Keratinocyte (primary cell): ENCODE results near the gene SYF2. TPM values are rescaled to one million over a fixed set of nuclear protein-coding genes. Genes with fewer than 3 reads are reported as not detected.
A peak's percentile ranks its signal among the peaks of the same experiment; 100 is the strongest.
"Not testable (repeated sequence)": the region's sequence is repeated elsewhere in the genome, so short reads cannot be mapped to it uniquely, and the experiment has no call there.

Experiments
- DNase-seq: peaks from one replicate; pipeline ENCODE4 v3.0.0-alpha.2; 2011; ENCODE audit warnings: low read depth, missing footprints, low spot score
- FAIRE-seq: peaks from 2 replicates; lab custom pipeline; 2011; peaks lifted over from hg19 to GRCh38; lab: Jason Lieb, UNC
- H2AFZ ChIP-seq: 2 replicates; pipeline ENCODE4 v1.6.0; 2012; ENCODE audit warnings: low read length, control low read depth, inconsistent platforms; ENCODE audit not compliant: control insufficient read depth
- H3K27ac ChIP-seq: 2 replicates; pipeline ENCODE4 v1.5.1; 2011; ENCODE audit warnings: low read length; ENCODE audit not compliant: control insufficient read depth, insufficient read depth
- H3K27me3 ChIP-seq: 3 replicates; pipeline ENCODE4 v1.6.0; 2011; ENCODE audit warnings: low read length; ENCODE audit not compliant: control insufficient read depth, insufficient read depth; ENCODE audit errors: extremely low read depth
- H3K36me3 ChIP-seq, 2 experiments: 2 replicates in 1 of 2; 3 replicates in 1 of 2; pipeline ENCODE4 v1.5.1; 2011; ENCODE audit warnings: low read length in 2 of 2, mild to moderate bottlenecking in 1 of 2; ENCODE audit not compliant: control insufficient read depth in 2 of 2, insufficient read depth in 2 of 2; ENCODE audit errors: extremely low read depth in 1 of 2
- H3K4me1 ChIP-seq: 3 replicates; pipeline ENCODE4 v1.5.1; 2011; ENCODE audit warnings: low read length; ENCODE audit not compliant: control insufficient read depth, insufficient read depth; ENCODE audit errors: extremely low read depth
- H3K4me2 ChIP-seq: 3 replicates; pipeline ENCODE4 v1.6.0; 2011; ENCODE audit warnings: low read depth, low read length; ENCODE audit not compliant: control insufficient read depth, insufficient read depth; ENCODE audit errors: extremely low read depth
- H3K4me3 ChIP-seq, 3 experiments: fragments of 200-600 bp in 1 of 3; sonication (generic) in 1 of 3; 2 replicates in 2 of 3; 3 replicates in 1 of 3; pipeline ENCODE4 v1.5.1; 2011 to 2016; ENCODE audit warnings: low read length in 3 of 3, mild to moderate bottlenecking in 3 of 3, control low read depth in 2 of 3, inconsistent platforms in 1 of 3, low read depth in 1 of 3, mixed read lengths in 1 of 3, mixed run types in 1 of 3, moderate library complexity in 1 of 3; ENCODE audit not compliant: control insufficient read depth in 2 of 3, insufficient read depth in 2 of 3; ENCODE audit errors: extremely low read depth in 1 of 3
- H3K79me2 ChIP-seq: 2 replicates; pipeline ENCODE4 v1.6.0; 2012; ENCODE audit warnings: low read length; ENCODE audit not compliant: control insufficient read depth, insufficient read depth
- H3K9ac ChIP-seq: 3 replicates; pipeline ENCODE4 v1.6.0; 2011; ENCODE audit warnings: low read length; ENCODE audit not compliant: control insufficient read depth, insufficient read depth; ENCODE audit errors: extremely low read depth
- H3K9me1 ChIP-seq: 3 replicates; pipeline ENCODE4 v1.6.0; 2011; ENCODE audit warnings: low read length; ENCODE audit not compliant: control insufficient read depth, insufficient read depth; ENCODE audit errors: extremely low read depth
- H3K9me3 ChIP-seq: 2 replicates; pipeline ENCODE4 v1.5.1; 2012; ENCODE audit warnings: low read depth, low read length; ENCODE audit not compliant: control insufficient read depth
- H4K20me1 ChIP-seq: 3 replicates; pipeline ENCODE4 v1.6.0; 2011; ENCODE audit warnings: low read length; ENCODE audit not compliant: control insufficient read depth, insufficient read depth; ENCODE audit errors: extremely low read depth
- CTCF ChIP-seq, 3 experiments: IDR thresholded peaks in 1 of 3; conservative IDR thresholded peaks in 1 of 3; optimal IDR thresholded peaks in 1 of 3; 2 replicates in 2 of 3; 3 replicates in 1 of 3; pipeline versions ENCODE3 to v1.5.1; 2011; ENCODE audit warnings: low read length in 3 of 3, mild to moderate bottlenecking in 3 of 3, moderate library complexity in 2 of 3, control low read depth in 1 of 3, inconsistent platforms in 1 of 3; ENCODE audit not compliant: insufficient read depth in 2 of 3; ENCODE audit errors: extremely low read depth in 1 of 3
- EZH2 ChIP-seq: IDR thresholded peaks from one replicate; pipeline ENCODE4 v1.6.1; 2012; ENCODE audit warnings: inconsistent platforms, mild to moderate bottlenecking, low read length, moderate library complexity
- dilution Hi-C: fragments of 300-500 bp; cut with MboI; formaldehyde crosslinking; loops from one replicate; pipeline ENCODE4 v1.7.0; 2020; ENCODE audit warnings: low sequenced_read_pairs; ENCODE audit not compliant: extremely low pct_ligation_motif_present
- polyA minus RNA-seq, 3 experiments: library from RNA; depleted of rRNA, polyadenylated mRNA; stranded (reverse); fragments of >200 nt; gene quantifications; 1 replicate in 1 of 3; 2 replicates in 1 of 3; 3 replicates in 1 of 3; pipeline ENCODE4 v1.2.3, GENCODE V29; 2011
- polyA plus RNA-seq, 5 experiments: library from polyadenylated mRNA; depleted of rRNA in 3 of 5; stranded (reverse) in 3 of 5; stranded (forward) in 1 of 5; unstranded in 1 of 5; fragments of >200 nt; gene quantifications; 1 replicate in 1 of 5; 2 replicates in 3 of 5; 3 replicates in 1 of 5; pipeline versions ENCODE4 v1.2.1 to v1.2.3, GENCODE V29; 2011 to 2012; ENCODE audit warnings: missing spikeins in 2 of 5, low read depth in 1 of 5, low replicate concordance in 1 of 5

Gene SYF2
- polyA plus RNA-seq (19.3 to 31.8 TPM (median 20.6 TPM) in 3 replicates), polyA minus RNA-seq (1.6 to 5.3 TPM in 2 of 3 replicates, not detected in the other)
- 176 TPM for polyA plus RNA-seq (2011; ENCODE audit: low read depth)
- 19.3 and 36.1 TPM in 2 replicates for polyA plus RNA-seq (2011; cell fraction: cytosol; rRNA removed)
- 14.8 and 23.5 TPM in 2 replicates for polyA plus RNA-seq (2011; cell fraction: nucleus; rRNA removed)
- polyA plus RNA-seq (2012; ENCODE audit: low replicate concordance), result 27.8 and 63.5 TPM in 2 replicates
- 9.0 TPM for polyA minus RNA-seq (2011; cell fraction: cytosol; rRNA and poly(A)+ RNA removed)
- 3.3 and 7.8 TPM in 2 replicates for polyA minus RNA-seq (2011; cell fraction: nucleus; rRNA and poly(A)+ RNA removed)

GRCh38 chr1:25232027-25232865 lies at the start of gene SYF2:
Gene SYF2, minus strand, starts transcription at chr1:25232502. Its CDS starts 35 bp downstream, at chr1:25232467.
- dilution Hi-C loops, result no loop called here
- Histone ChIP-seq H3K9me3 (no peaks in the 10 kb centered on the region), H3K4me1 (peaks cover 13% of the 10 kb centered on the region), H3K79me2 (peaks cover 24% of the 10 kb centered on the region), H2AFZ (peak within 1 kb of the TSS; percentile 91), H3K9me1 (no peaks in the 10 kb centered on the region), H4K20me1 (no peaks in the 10 kb centered on the region), H3K9ac (peak within 1 kb of the TSS; percentile 92), H3K4me3 (peak within 1 kb of the TSS; percentile 79 to 88 (median 87)), H3K36me3 (peaks cover 3 to 7% of the 10 kb centered on the region in 2 experiments), H3K27ac (peak within 1 kb of the TSS; percentile 93), H3K27me3 (no peaks in the 10 kb centered on the region), H3K4me2 (peak within 1 kb of the TSS; percentile 88)
- no peak for DNase-seq
- peak; percentile 62 for FAIRE-seq
- TF ChIP-seq EZH2, result no peak
- TF ChIP-seq CTCF (optimal IDR thresholded peaks at IDR 0.05 in 1 of 3, IDR thresholded peaks at IDR 0.05 in 1 of 3, conservative IDR thresholded peaks at IDR 0.05 in 1 of 3; ENCODE audit: extremely low read depth in 1 of 3, insufficient read depth in 2 of 3, low read length in 3 of 3), result no peak

GRCh38 chr1:25279693-25280111 lies 47.4 kb upstream of the SYF2 start:
- H3K4me1 ChIP-seq, FAIRE-seq, dilution Hi-C loops: not testable (repeated sequence)

GRCh38 chr1:25278790-25279189 lies 46.5 kb upstream of the SYF2 start:
- FAIRE-seq, result not testable (repeated sequence)

More at GRCh38 chr1:25279693-25280111, 47.4 kb upstream of the SYF2 start:
- not testable (repeated sequence) for H3K27me3 ChIP-seq, H4K20me1 ChIP-seq, H3K4me2 ChIP-seq, H3K9me1 ChIP-seq, H3K4me3 ChIP-seq, H2AFZ ChIP-seq, DNase-seq, H3K36me3 ChIP-seq, H3K79me2 ChIP-seq, H3K9ac ChIP-seq, H3K9me3 ChIP-seq, H3K27ac ChIP-seq

GRCh38 chr1:25278358-25278757 lies 46.1 kb upstream of the SYF2 start:
- H3K36me3 ChIP-seq, H3K4me1 ChIP-seq, H3K9ac ChIP-seq, H3K4me2 ChIP-seq, H3K9me1 ChIP-seq, H4K20me1 ChIP-seq, H3K27me3 ChIP-seq, DNase-seq, H3K27ac ChIP-seq, FAIRE-seq, H3K79me2 ChIP-seq, H3K9me3 ChIP-seq, dilution Hi-C loops, H2AFZ ChIP-seq, H3K4me3 ChIP-seq: not testable (repeated sequence)

More at GRCh38 chr1:25278790-25279189, 46.5 kb upstream of the SYF2 start:
- H4K20me1 ChIP-seq, dilution Hi-C loops, H3K36me3 ChIP-seq, H3K27me3 ChIP-seq, H3K4me1 ChIP-seq, H3K4me3 ChIP-seq, H3K9ac ChIP-seq, H3K9me1 ChIP-seq, H3K4me2 ChIP-seq, H3K27ac ChIP-seq, H3K79me2 ChIP-seq, H3K9me3 ChIP-seq, H2AFZ ChIP-seq, DNase-seq: not testable (repeated sequence)
